Measurements from ENCODE around the gene PEX6.
A peak's percentile ranks its signal among the peaks of the same experiment; 100 is the strongest.
"Not testable (repeated sequence)": the region's sequence is repeated elsewhere in the genome, so short reads cannot be mapped to it uniquely, and the experiment has no call there.

PEX6 gene

GRCh38 chr6:42961020-42961470 lies 17.9 kb downstream of the PEX6 start:
- no peaks in the 10 kb centered on the region for H3K27me3 ChIP-seq (ENCODE audit: control insufficient read depth, insufficient read depth, low read length)
- H3K4me1 ChIP-seq (ENCODE audit: control insufficient read depth, insufficient read depth, low read length): peaks cover 10% of the 10 kb centered on the region
- H3K36me3 ChIP-seq (ENCODE audit: control insufficient read depth, insufficient read depth, low read length): peaks cover 14% of the 10 kb centered on the region
- no peaks in the 10 kb centered on the region for H3K9me3 ChIP-seq (ENCODE audit: control insufficient read depth, low read length)
- H3K4me3 ChIP-seq (ENCODE audit: low read length): no peak overlapping the region
- H3K9ac ChIP-seq (ENCODE audit: low read length): no peak overlapping the region

- peaks cover 10% of the 10 kb centered on the region for H3K4me1 ChIP-seq (ENCODE audit: control insufficient read depth, insufficient read depth, low read length)
- peaks cover 8% of the 10 kb centered on the region for H3K36me3 ChIP-seq (ENCODE audit: control insufficient read depth, insufficient read depth, low read length)
- H3K27me3 ChIP-seq (ENCODE audit: control insufficient read depth, insufficient read depth, low read length): no peaks in the 10 kb centered on the region
- H3K9me3 ChIP-seq (ENCODE audit: control insufficient read depth, low read length): no peaks in the 10 kb centered on the region
- peak within 1 kb of the TSS; percentile 41 for H3K9ac ChIP-seq (ENCODE audit: low read length)
- peak within 1 kb of the TSS; percentile 62 for H3K4me3 ChIP-seq (ENCODE audit: low read length)
Observed at GRCh38 chr6:42960243-42961019, 18.6 kb downstream of the PEX6 start, which contains the start of gene GNMT. GNMT (plus strand) TSS chr6:42960754; CDS start chr6:42960768, 14 bp downstream.

- peak overlapping the region; percentile 62 for H3K4me3 ChIP-seq (ENCODE audit: low read length)
- H3K9ac ChIP-seq (ENCODE audit: low read length): peak overlapping the region; percentile 41
- no peaks in the 10 kb centered on the region for H3K27me3 ChIP-seq (ENCODE audit: control insufficient read depth, insufficient read depth, low read length)
- H3K9me3 ChIP-seq (ENCODE audit: control insufficient read depth, low read length): no peaks in the 10 kb centered on the region
- peaks cover 10% of the 10 kb centered on the region for H3K4me1 ChIP-seq (ENCODE audit: control insufficient read depth, insufficient read depth, low read length)
- peaks cover 4% of the 10 kb centered on the region for H3K36me3 ChIP-seq (ENCODE audit: control insufficient read depth, insufficient read depth, low read length)
Observed at GRCh38 chr6:42959917-42960242, 19.1 kb downstream of the PEX6 start.

GRCh38 chr6:42958125-42958524 lies 20.9 kb downstream of the PEX6 start:
- Histone ChIP-seq H3K36me3 (ENCODE audit: control insufficient read depth, insufficient read depth, low read length) (no peaks in the 10 kb centered on the region), H3K9me3 (ENCODE audit: control insufficient read depth, low read length) (no peaks in the 10 kb centered on the region), H3K4me1 (ENCODE audit: control insufficient read depth, insufficient read depth, low read length) (peaks cover 10% of the 10 kb centered on the region), H3K27me3 (ENCODE audit: control insufficient read depth, insufficient read depth, low read length) (no peaks in the 10 kb centered on the region), H3K9ac (ENCODE audit: low read length) (no peak overlapping the region), H3K4me3 (ENCODE audit: low read length) (no peak overlapping the region)

- H3K9ac ChIP-seq (ENCODE audit: low read length); H3K36me3 ChIP-seq (ENCODE audit: control insufficient read depth, insufficient read depth, low read length); H3K4me3 ChIP-seq (ENCODE audit: low read length); H3K9me3 ChIP-seq (ENCODE audit: control insufficient read depth, low read length); H3K27me3 ChIP-seq (ENCODE audit: control insufficient read depth, insufficient read depth, low read length); H3K4me1 ChIP-seq (ENCODE audit: control insufficient read depth, insufficient read depth, low read length): not testable (repeated sequence)
Observed at GRCh38 chr6:42954405-42954804, 24.6 kb downstream of the PEX6 start.

- no peak overlapping the region for H3K4me3 ChIP-seq (ENCODE audit: low read length)
- H3K4me1 ChIP-seq (ENCODE audit: control insufficient read depth, insufficient read depth, low read length): no peaks in the 10 kb centered on the region
- no peaks in the 10 kb centered on the region for H3K36me3 ChIP-seq (ENCODE audit: control insufficient read depth, insufficient read depth, low read length)
- H3K27me3 ChIP-seq (ENCODE audit: control insufficient read depth, insufficient read depth, low read length): no peaks in the 10 kb centered on the region
- H3K9me3 ChIP-seq (ENCODE audit: control insufficient read depth, low read length): no peaks in the 10 kb centered on the region
- no peak overlapping the region for H3K9ac ChIP-seq (ENCODE audit: low read length)
Observed at GRCh38 chr6:42952389-42952788, 26.6 kb downstream of the PEX6 start.

GRCh38 chr6:42947950-42948349 lies 31.0 kb downstream of the PEX6 start:
- H3K4me3 ChIP-seq (ENCODE audit: low read length): no peak overlapping the region
- H3K27me3 ChIP-seq (ENCODE audit: control insufficient read depth, insufficient read depth, low read length): no peaks in the 10 kb centered on the region
- H3K9ac ChIP-seq (ENCODE audit: low read length): no peak overlapping the region
- no peaks in the 10 kb centered on the region for H3K4me1 ChIP-seq (ENCODE audit: control insufficient read depth, insufficient read depth, low read length)
- H3K9me3 ChIP-seq (ENCODE audit: control insufficient read depth, low read length): no peaks in the 10 kb centered on the region
- H3K36me3 ChIP-seq (ENCODE audit: control insufficient read depth, insufficient read depth, low read length): no peaks in the 10 kb centered on the region

- Histone ChIP-seq H3K36me3 (ENCODE audit: control insufficient read depth, insufficient read depth, low read length) (peaks cover 7% of the 10 kb centered on the region), H3K27me3 (ENCODE audit: control insufficient read depth, insufficient read depth, low read length) (no peaks in the 10 kb centered on the region), H3K9ac (ENCODE audit: low read length) (no peak overlapping the region), H3K4me1 (ENCODE audit: control insufficient read depth, insufficient read depth, low read length) (no peaks in the 10 kb centered on the region), H3K9me3 (ENCODE audit: control insufficient read depth, low read length) (no peaks in the 10 kb centered on the region), H3K4me3 (ENCODE audit: low read length) (no peak overlapping the region)
Observed at GRCh38 chr6:42942444-42942843, 36.5 kb downstream of the PEX6 start.

GRCh38 chr6:42941356-42941755 lies 37.6 kb downstream of the PEX6 start:
- not testable (repeated sequence) for H3K27me3 ChIP-seq (ENCODE audit: control insufficient read depth, insufficient read depth, low read length); H3K9ac ChIP-seq (ENCODE audit: low read length); H3K9me3 ChIP-seq (ENCODE audit: control insufficient read depth, low read length); H3K4me1 ChIP-seq (ENCODE audit: control insufficient read depth, insufficient read depth, low read length); H3K36me3 ChIP-seq (ENCODE audit: control insufficient read depth, insufficient read depth, low read length); H3K4me3 ChIP-seq (ENCODE audit: low read length)

- no peak overlapping the region for H3K4me3 ChIP-seq (ENCODE audit: low read length)
- no peaks in the 10 kb centered on the region for H3K9me3 ChIP-seq (ENCODE audit: control insufficient read depth, low read length)
- H3K9ac ChIP-seq (ENCODE audit: low read length): no peak overlapping the region
- H3K27me3 ChIP-seq (ENCODE audit: control insufficient read depth, insufficient read depth, low read length): no peaks in the 10 kb centered on the region
- H3K4me1 ChIP-seq (ENCODE audit: control insufficient read depth, insufficient read depth, low read length): no peaks in the 10 kb centered on the region
- H3K36me3 ChIP-seq (ENCODE audit: control insufficient read depth, insufficient read depth, low read length): peaks cover 7% of the 10 kb centered on the region
Observed at GRCh38 chr6:42940493-42941045, 38.4 kb downstream of the PEX6 start.

GRCh38 chr6:42939810-42940167 lies 39.2 kb downstream of the PEX6 start:
- Histone ChIP-seq H3K4me3 (ENCODE audit: low read length) (no peak overlapping the region), H3K9ac (ENCODE audit: low read length) (no peak overlapping the region), H3K9me3 (ENCODE audit: control insufficient read depth, low read length) (no peaks in the 10 kb centered on the region), H3K27me3 (ENCODE audit: control insufficient read depth, insufficient read depth, low read length) (no peaks in the 10 kb centered on the region), H3K36me3 (ENCODE audit: control insufficient read depth, insufficient read depth, low read length) (peaks cover 7% of the 10 kb centered on the region), H3K4me1 (ENCODE audit: control insufficient read depth, insufficient read depth, low read length) (no peaks in the 10 kb centered on the region)

GRCh38 chr6:42938987-42939809 lies 39.8 kb downstream of the PEX6 start:
- Histone ChIP-seq H3K4me1 (ENCODE audit: control insufficient read depth, insufficient read depth, low read length) (no peaks in the 10 kb centered on the region), H3K36me3 (ENCODE audit: control insufficient read depth, insufficient read depth, low read length) (peaks cover 7% of the 10 kb centered on the region), H3K9me3 (ENCODE audit: control insufficient read depth, low read length) (no peaks in the 10 kb centered on the region), H3K4me3 (ENCODE audit: low read length) (no peak overlapping the region), H3K9ac (ENCODE audit: low read length) (no peak overlapping the region), H3K27me3 (ENCODE audit: control insufficient read depth, insufficient read depth, low read length) (no peaks in the 10 kb centered on the region)

Measured in mucosa of stomach (tissue), 1 donor.